Cardiac muscle cell (in vitro differentiated cells and primary cell): ENCODE measurements around the gene DUSP16. TPM values are rescaled to one million over a fixed set of nuclear protein-coding genes. Genes with fewer than 3 reads are reported as not detected.
"Not testable (repeated sequence)": the region's sequence is repeated elsewhere in the genome, so short reads cannot be mapped to it uniquely, and the experiment has no call there.

Experiments
- DNase-seq, 2 donors: peaks; one replicate each; pipeline versions ENCODE4 v3.0.0 to v3.0.0-alpha.2; 2010 to 2017; ENCODE audit warnings: low read depth in 1 of 2, low spot score in 1 of 2
- H3K27ac ChIP-seq: fragments of 200-600 bp; sonication (generic); 2 replicates; pipeline ENCODE4 v1.5.1; 2016
- H3K27me3 ChIP-seq: fragments of 200-600 bp; sonication (generic); 2 replicates; pipeline ENCODE4 v1.6.0; 2016; ENCODE audit warnings: control low read depth
- H3K36me3 ChIP-seq: fragments of 200-600 bp; sonication (generic); 2 replicates; pipeline ENCODE4 v1.5.1; 2016; ENCODE audit warnings: control low read depth
- H3K4me1 ChIP-seq: fragments of 200-600 bp; sonication (generic); 2 replicates; pipeline ENCODE4 v1.8.1; 2017; ENCODE audit warnings: low read depth, mild to moderate bottlenecking, mixed run types
- H3K4me3 ChIP-seq: fragments of 200-600 bp; sonication (generic); 2 replicates; pipeline ENCODE4 v1.5.1; 2016; ENCODE audit warnings: mild to moderate bottlenecking
- H3K9me3 ChIP-seq: fragments of 200-600 bp; sonication (generic); 2 replicates; pipeline ENCODE4 v1.5.1; 2017; ENCODE audit warnings: low read depth, mild to moderate bottlenecking, control low read depth
- polyA plus RNA-seq: library from polyadenylated mRNA; unstranded; fragments of >200 nt; fragmentation: Nextera tagmentation; extraction: Ambion mirVana; gene quantifications from 2 replicates; pipeline ENCODE4 v1.2.1, GENCODE V29; 2016
- total RNA-seq: library from RNA; depleted of rRNA; stranded (reverse); fragments of >200 nt; gene quantifications from 2 replicates; pipeline ENCODE4 v1.2.3, GENCODE V29; 2016
- TF ChIP-seq, protein P1 (sequence below): IDR thresholded peaks from 2 replicates; pipeline ENCODE4 v1.5.1; 2012; ENCODE audit warnings: low read depth, mild to moderate bottlenecking, low read length

The DUSP16 gene
- total and polyA plus RNA-seq, 2 experiments from 2014 or later, result 5.9 to 28.1 TPM

DNA sequence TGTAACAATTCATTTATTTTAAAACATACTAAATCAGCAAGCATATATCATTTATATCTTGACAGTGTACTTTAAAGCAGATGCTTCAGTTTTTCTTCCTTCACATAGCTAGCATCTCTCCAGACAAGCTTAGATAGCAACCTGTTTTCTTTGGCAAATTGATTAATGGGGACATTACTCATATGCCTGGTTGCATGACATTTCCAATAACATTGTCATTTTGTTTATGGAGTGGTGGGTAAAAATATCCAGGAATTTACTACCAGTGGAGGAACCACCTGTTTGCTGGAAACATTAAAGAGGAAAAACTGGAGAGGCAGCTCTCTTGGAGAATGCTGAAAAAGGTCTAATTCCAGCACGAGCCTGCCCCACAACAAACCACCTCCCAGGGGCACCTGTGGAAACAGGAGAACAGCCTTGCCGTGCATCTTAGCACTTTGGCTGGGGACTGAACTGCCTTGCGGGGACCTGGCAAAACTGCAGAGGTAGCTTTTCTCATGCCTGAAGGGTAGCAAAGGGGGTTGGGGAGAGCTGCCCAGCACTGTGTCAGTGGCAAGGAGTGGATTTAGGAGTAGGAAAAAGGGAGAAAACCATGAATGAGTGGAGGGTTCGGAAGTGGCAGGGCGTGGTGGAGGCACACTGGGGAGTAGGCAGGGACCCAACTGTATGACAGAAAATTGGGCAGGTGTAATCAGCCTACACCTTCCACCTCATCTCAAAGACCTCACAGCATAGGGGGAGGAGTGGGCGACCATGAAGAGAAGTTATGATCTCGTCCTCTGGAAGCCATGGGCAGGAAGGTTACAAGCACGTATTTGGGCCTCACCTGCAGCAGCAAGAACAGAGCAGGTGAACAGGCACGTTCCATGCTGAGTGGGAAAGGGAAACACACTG lies 37.3 kb upstream of the DUSP16 start:
- Histone ChIP-seq H3K27ac (no peak overlapping the region), H3K36me3 (no peaks in the 10 kb centered on the region)
- no peak for DNase-seq

DNA sequence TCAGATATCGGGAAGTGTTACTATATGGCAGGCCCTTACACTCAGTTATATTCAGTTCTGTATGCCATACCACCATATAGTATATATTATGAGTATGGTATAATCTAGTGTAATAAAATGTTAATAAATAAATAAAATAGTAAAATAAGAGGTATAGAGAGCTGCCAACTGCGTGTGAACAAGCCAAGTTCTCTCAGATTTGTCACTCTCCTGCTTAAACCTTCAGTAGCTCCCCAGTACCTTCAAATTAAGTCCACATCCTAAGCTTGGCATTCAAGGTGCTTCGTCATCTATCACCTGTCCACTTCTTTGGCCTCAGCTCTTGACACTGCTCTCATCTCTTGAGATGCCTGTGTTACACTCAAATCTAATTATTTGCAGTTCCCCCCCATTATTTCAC lies 36.2 kb upstream of the DUSP16 start:
- Histone ChIP-seq H3K4me3 (no peak overlapping the region), H3K27me3 (no peaks in the 10 kb centered on the region), H3K4me1 (no peaks in the 10 kb centered on the region), H3K9me3 (no peaks in the 10 kb centered on the region), H3K36me3 (no peaks in the 10 kb centered on the region), H3K27ac (no peak overlapping the region)
- TF ChIP-seq, protein P1, sequence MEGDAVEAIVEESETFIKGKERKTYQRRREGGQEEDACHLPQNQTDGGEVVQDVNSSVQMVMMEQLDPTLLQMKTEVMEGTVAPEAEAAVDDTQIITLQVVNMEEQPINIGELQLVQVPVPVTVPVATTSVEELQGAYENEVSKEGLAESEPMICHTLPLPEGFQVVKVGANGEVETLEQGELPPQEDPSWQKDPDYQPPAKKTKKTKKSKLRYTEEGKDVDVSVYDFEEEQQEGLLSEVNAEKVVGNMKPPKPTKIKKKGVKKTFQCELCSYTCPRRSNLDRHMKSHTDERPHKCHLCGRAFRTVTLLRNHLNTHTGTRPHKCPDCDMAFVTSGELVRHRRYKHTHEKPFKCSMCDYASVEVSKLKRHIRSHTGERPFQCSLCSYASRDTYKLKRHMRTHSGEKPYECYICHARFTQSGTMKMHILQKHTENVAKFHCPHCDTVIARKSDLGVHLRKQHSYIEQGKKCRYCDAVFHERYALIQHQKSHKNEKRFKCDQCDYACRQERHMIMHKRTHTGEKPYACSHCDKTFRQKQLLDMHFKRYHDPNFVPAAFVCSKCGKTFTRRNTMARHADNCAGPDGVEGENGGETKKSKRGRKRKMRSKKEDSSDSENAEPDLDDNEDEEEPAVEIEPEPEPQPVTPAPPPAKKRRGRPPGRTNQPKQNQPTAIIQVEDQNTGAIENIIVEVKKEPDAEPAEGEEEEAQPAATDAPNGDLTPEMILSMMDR, result no peak
- no peak for DNase-seq

More for the DNA sequence above, 37.3 kb upstream of the DUSP16 start:
- Histone ChIP-seq H3K4me3 (no peak overlapping the region), H3K4me1 (no peaks in the 10 kb centered on the region), H3K9me3 (no peaks in the 10 kb centered on the region), H3K27me3 (no peaks in the 10 kb centered on the region)
- TF ChIP-seq, protein P1, result no peak

DNA sequence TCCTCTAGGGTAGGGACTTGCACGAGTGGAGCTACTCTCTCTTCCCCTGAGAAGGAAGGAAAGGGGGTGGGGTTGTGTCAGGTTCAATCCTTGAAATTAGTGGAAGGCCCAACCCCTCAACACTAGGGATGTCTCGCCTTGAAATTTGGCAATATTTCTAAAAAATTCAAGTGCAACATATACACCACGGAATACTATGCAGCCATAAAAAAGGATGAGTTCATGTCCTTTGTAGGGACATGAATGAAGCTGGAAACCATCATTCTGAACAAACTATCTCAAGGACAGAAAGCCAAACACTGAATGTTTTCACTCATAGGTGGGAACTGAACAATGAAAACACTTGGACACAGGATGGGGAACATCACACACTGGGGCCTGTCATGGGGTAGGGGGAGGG lies 33.9 kb upstream of the DUSP16 start:
- not testable (repeated sequence) for H3K4me3 ChIP-seq, H3K36me3 ChIP-seq, H3K9me3 ChIP-seq, H3K27me3 ChIP-seq, H3K27ac ChIP-seq, DNase-seq, H3K4me1 ChIP-seq

DNA sequence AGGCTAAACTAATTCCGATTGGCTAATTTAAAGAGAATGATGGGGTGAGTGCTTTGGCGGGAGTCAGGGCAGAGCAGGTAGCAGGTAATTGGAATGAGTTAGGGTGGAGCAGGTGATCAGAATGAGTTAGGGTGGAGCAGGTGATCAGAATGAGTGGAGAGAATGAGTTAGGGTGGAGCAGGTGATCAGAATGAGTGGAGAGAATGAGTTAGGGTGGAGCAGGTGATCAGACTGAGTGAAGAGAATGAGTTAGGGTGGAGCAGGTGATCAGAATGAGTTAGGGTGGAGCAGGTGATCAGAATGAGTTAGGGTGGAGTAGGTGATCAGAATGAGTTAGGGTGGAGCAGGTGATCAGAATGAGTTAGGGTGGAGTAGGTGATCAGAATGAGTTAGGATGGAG lies 33.3 kb upstream of the DUSP16 start:
- H3K4me3 ChIP-seq, H3K36me3 ChIP-seq, H3K27me3 ChIP-seq, DNase-seq, H3K27ac ChIP-seq, H3K4me1 ChIP-seq, H3K9me3 ChIP-seq: not testable (repeated sequence)

DNA sequence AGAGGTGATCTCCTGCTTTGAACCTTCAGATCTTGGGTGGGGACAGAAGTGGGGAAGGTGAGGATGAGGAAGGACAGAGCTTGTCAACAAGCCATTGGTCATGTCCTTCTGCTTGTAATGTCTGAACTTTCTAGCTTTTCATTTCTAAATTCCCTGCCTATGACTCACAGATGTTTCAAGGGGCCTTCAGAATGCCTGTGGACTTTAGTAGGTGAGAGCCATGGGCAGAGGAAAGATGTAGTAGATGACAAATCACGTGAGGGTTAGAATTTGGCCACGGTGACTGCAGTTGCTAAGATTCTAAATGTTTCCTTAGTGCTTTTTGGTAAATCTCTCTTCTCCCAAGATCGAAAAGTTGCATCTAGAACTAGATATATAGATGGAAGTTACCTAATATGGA lies 30.3 kb upstream of the DUSP16 start:
- Histone ChIP-seq H3K4me1 (no peaks in the 10 kb centered on the region), H3K4me3 (no peak overlapping the region), H3K27me3 (no peaks in the 10 kb centered on the region), H3K9me3 (no peaks in the 10 kb centered on the region), H3K36me3 (no peaks in the 10 kb centered on the region), H3K27ac (no peak overlapping the region)
- DNase-seq, result peak in 1 of 2 donors; percentile 34
- TF ChIP-seq, protein P1, result no peak

DNA sequence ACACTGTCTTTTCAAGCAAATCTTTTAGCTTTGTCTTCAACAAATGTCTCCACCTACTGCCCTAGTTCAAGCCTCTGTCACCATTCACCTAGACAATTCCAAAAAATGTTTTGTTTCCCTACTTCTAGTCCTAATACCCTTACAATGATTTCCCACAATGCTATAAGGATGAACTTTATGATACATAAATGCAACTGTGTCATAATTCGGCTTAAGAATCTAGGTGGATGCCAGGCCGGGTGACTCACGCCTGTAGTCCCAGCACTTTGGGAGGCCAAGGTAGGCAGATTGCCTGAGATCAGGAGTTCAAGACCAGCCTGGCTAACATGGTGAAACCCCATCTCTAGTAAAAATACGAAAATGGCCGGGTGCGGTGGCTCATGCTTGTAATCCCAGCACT lies 28.3 kb upstream of the DUSP16 start:
- Histone ChIP-seq H3K9me3 (no peaks in the 10 kb centered on the region), H3K4me3 (no peak overlapping the region), H3K4me1 (no peaks in the 10 kb centered on the region), H3K36me3 (no peaks in the 10 kb centered on the region), H3K27ac (no peak overlapping the region), H3K27me3 (no peaks in the 10 kb centered on the region)
- DNase-seq, result no peak
- TF ChIP-seq, protein P1, result no peak

DNA sequence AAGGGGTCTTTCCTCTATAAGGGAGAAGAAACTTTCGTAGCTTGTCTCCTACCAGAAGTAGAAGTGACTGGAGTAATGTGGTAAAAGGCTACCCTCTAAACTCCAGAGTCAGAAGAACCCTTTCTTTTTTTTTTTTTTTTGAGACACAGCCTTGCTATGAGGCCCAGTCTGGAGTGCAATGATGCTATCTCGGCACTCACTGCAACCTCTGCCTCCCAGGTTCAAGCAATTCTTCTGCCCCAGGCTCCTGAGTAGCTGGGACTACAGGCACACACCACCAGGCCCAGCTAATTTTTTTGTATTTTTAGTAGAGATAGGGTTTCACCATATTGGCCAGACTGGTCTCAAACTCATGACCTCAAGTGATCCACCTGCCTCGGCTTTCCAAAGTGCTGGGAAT lies 25.8 kb upstream of the DUSP16 start:
- not testable (repeated sequence) for H3K4me3 ChIP-seq, DNase-seq, H3K4me1 ChIP-seq, H3K27ac ChIP-seq, H3K27me3 ChIP-seq, H3K9me3 ChIP-seq, H3K36me3 ChIP-seq
